SK-N-SH treated with all-trans-retinoic acid at 6 μM for 48 hours (cell line): ENCODE results near the gene ZNF462.

ENCODE experiments used
- ARNTL ChIP-seq: fragments of 450-650 bp; formaldehyde crosslinking; IDR thresholded peaks from 2 replicates; pipeline ENCODE4 v1.5.0; 2020; ENCODE audit warnings: low read depth, mild to moderate bottlenecking, moderate library complexity, borderline replicate concordance
- CREB5 ChIP-seq: fragments of 250-450 bp; sonication (Bioruptor Pico); IDR thresholded peaks from 2 replicates; pipeline ENCODE4 v1.5.1; 2020; ENCODE audit warnings: low read depth, mild to moderate bottlenecking, moderate library complexity
- CSRNP3 ChIP-seq: fragments of 250-450 bp; sonication (Bioruptor Pico); IDR thresholded peaks from 2 replicates; pipeline ENCODE4 v1.5.1; 2021; ENCODE audit warnings: mild to moderate bottlenecking, moderate library complexity
- ESRRG ChIP-seq: fragments of 250-450 bp; sonication (Bioruptor Pico); IDR thresholded peaks from 2 replicates; pipeline ENCODE4 v1.6.1; 2021; ENCODE audit warnings: mild to moderate bottlenecking
- GLIS3 ChIP-seq: fragments of 250-450 bp; sonication (Bioruptor Pico); IDR thresholded peaks from 2 replicates; pipeline ENCODE4 v1.5.0; 2020; ENCODE audit warnings: mild to moderate bottlenecking, moderate library complexity
- ISL1 ChIP-seq: fragments of 250-450 bp; sonication (Bioruptor Pico); IDR thresholded peaks from 2 replicates; pipeline ENCODE4 v2.1.2; 2022; ENCODE audit warnings: mild to moderate bottlenecking, moderate library complexity
- OSR1 ChIP-seq: fragments of 250-450 bp; sonication (Bioruptor Pico); IDR thresholded peaks from 2 replicates; pipeline ENCODE4 v1.8.0; 2022; ENCODE audit warnings: moderate library complexity, mild to moderate bottlenecking, inconsistent platforms
- PATZ1 ChIP-seq: fragments of 250-450 bp; sonication (Bioruptor Pico); IDR thresholded peaks from 2 replicates; pipeline ENCODE4 v1.8.0; 2020; ENCODE audit warnings: mild to moderate bottlenecking, moderate library complexity, borderline replicate concordance
- RARB ChIP-seq: fragments of 250-450 bp; sonication (Bioruptor Pico); IDR thresholded peaks from 2 replicates; pipeline ENCODE4 v1.8.0; 2021; ENCODE audit warnings: mild to moderate bottlenecking, moderate library complexity
- TSHZ2 ChIP-seq: fragments of 250-450 bp; sonication (Bioruptor Pico); IDR thresholded peaks from 2 replicates; pipeline ENCODE4 v1.5.0; 2020; ENCODE audit warnings: mild to moderate bottlenecking, moderate library complexity
- ZFP30 ChIP-seq: fragments of 450-650 bp; formaldehyde crosslinking; IDR thresholded peaks from 2 replicates; pipeline ENCODE4 v1.5.0; 2022; ENCODE audit warnings: mild to moderate bottlenecking, moderate library complexity
- ZNF70 ChIP-seq: fragments of 450-650 bp; formaldehyde crosslinking; IDR thresholded peaks from 2 replicates; pipeline ENCODE4 v1.5.0; 2020; ENCODE audit warnings: mild to moderate bottlenecking, moderate library complexity
- ZNF8 ChIP-seq: fragments of 450-650 bp; formaldehyde crosslinking; IDR thresholded peaks from 2 replicates; pipeline ENCODE4 v1.5.0; 2020; ENCODE audit warnings: mild to moderate bottlenecking, moderate library complexity

GRCh38 chr9:106869458-106869857, 6.5 kb downstream of the ZNF462 start:
- TF ChIP-seq ZNF8 (CRISPR knock-in tag), result no peak
- no peak for TF ChIP-seq PATZ1 (CRISPR knock-in tag)
- TF ChIP-seq ZFP30, result no peak
- no peak for TF ChIP-seq CSRNP3 (CRISPR knock-in tag)
- no peak for TF ChIP-seq GLIS3 (CRISPR knock-in tag)
- TF ChIP-seq ARNTL (CRISPR knock-in tag), result no peak
- no peak for TF ChIP-seq ZNF70 (CRISPR knock-in tag)
- no peak for TF ChIP-seq OSR1
- TF ChIP-seq RARB, result no peak
- no peak for TF ChIP-seq CREB5 (CRISPR knock-in tag)
- TF ChIP-seq TSHZ2 (CRISPR knock-in tag), result no peak
- no peak for TF ChIP-seq ESRRG (CRISPR knock-in tag)
- TF ChIP-seq ISL1 (CRISPR knock-in tag), result no peak
